SKM-1 treated with dmso at 0.1 percent for 144 hours (cell line): ENCODE measurements around the gene PHF2.

Experiments used
- DNase-seq: peaks from one replicate; lab custom pipeline; 2025; ENCODE audit not compliant: unreplicated experiment; lab: John Stamatoyannopoulos, UW

The PHF2 gene

GRCh38 chr9:93693129-93693528, 116.7 kb downstream of the PHF2 start:
- DNase-seq: no peak

GRCh38 chr9:93697352-93698139, 121.2 kb downstream of the PHF2 start:
- DNase-seq: no peak

DNA sequence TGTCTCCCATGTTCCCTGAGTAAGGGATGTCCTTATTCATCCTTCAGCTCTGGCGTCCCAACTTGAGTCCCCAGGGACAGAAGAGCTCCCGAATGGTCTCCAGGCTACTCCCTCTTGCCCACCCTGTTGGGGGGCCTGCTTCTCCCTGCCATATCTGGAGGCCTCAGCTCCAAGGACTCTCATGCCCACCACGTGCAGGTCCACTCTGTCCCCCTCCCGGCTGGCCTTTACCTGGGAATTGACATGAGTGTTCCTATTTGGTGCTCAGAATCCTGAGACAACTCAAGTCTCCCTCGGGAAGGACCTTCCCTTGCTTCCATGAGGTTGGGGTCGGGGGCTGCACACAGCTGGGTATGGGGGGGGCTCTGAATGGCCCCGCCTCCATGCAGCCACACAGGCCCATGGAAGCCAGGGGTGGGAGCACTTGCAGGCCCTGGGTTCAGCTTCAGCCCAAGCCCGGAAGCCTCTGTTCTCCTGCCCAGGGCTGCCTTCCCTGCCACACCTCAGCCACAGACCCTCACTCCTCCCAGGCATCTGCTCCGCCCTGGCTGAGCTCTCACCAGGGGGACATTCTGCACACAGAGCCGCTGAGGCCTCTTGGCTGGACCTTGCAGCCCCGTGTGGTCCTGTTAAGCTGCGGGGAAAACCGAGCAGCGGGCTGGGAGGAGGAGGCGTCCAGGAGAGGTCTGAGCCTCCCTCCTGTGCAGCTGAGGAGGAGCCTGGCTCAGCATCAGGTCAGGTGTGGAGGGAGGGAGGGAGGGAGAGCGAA, 121.9 kb downstream of the PHF2 start:
- no peak for DNase-seq

DNA sequence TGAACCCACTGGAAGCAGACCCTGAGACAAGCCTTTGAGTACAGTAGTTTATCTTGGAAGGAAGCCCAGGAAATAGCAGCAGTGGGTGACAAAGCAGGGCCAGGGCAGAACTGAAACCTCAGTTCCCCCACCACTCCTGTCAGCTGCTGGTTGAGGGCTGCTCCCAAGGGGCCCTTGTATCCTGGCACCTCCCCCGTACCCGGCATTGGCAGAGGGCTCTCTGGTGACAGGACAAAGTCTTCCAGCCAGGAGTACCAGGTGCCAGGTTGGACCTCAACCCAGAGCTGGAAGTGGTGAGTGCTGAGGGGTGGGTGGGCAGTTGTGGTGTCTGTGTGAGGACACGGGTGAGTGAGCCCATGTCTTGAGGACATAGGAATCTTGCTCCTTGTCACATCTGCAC, 123.3 kb downstream of the PHF2 start:
- DNase-seq: no peak

DNA sequence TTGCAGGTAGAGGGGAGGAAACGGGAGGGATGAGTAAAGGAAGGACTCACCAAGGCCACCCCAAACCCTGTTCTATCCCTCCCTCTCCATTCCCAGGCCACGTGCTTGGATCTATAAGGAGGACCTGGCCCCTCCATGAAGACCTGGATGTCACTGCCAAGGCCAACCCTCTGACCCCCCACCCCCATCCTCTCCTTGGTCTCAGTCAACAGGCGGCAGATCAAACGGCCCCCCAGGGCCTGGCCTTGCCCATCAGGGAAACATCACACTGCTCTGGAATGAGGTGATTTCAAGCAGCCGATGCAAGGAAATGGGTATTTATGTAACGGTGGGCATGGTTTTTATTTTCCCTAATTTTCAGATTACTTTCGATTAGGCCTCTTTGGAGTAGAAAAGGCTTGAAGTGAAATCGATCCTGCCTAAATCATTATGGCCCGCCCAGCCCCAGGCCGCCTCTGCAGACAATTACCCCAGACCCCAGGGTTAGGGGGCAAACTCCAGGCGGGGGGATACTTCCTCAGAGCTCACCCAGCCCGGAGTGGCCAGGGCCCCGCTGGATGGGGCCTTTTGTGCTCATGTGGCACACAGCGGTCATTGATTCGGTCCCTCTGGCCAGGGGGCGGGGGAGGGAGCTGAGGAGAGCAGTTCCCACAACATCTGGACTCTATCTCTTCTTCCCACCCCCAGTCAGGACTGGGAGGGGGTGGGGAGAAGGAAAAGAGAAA, 125.3 kb downstream of the PHF2 start:
- no peak for DNase-seq

DNA sequence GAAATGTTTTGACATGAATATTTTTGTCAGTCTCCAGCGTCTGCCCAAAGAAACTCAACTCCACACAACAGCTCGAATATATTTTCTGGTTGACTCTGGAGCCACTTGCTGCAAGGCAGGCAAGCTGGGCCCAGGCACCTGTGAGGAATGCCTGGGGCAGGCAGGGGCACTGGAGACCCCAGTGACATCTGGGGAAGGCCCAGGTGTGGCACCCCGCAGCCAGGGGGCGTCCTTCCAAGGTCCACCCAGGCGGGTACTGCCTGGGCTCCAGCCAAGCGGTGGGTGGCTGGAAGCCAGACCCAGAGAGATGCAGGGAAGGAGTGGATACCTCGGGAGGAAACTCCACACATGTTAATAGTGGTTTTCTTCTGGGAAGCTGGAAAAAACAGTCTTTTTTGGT, 125.9 kb downstream of the PHF2 start:
- no peak for DNase-seq

GRCh38 chr9:93708289-93708986, 132.1 kb downstream of the PHF2 start:
- DNase-seq: no peak

DNA sequence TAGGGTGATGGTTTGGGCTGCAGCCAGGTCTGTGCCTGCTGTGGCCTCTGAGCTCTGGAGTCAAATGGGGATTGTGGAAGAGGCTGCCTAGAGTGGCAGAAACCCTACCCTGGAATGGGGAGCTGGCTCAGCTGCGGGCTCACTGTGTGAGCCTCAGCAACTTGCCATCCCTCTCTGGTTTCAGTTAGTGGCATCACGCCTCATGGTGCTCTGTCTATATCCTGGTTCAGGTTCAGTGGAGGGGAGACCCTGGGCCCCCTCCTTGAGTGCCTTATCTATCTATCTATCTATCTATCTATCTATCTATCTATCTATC, 132.6 kb downstream of the PHF2 start:
- no peak for DNase-seq

- DNase-seq: no peak
These were observed 133.4 kb downstream of the PHF2 start for GRCh38 chr9:93709600-93710369.

DNA sequence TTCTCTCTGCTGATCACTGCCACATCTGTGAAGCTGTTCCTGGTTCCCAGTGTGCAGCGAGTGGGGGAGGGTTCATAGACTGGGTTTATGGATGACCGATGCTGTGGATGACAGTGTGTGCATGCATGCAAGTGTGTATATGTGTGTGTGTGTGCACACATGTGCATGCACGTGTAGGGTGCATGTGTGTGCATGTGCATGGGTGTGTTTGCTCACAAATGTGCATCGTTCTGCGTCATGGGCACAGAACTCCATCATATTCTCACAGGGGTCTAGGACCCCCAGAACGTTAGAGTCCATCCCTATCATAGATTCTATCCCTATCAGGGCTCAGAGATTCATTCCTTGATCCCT, 134.0 kb downstream of the PHF2 start:
- no peak for DNase-seq

DNA sequence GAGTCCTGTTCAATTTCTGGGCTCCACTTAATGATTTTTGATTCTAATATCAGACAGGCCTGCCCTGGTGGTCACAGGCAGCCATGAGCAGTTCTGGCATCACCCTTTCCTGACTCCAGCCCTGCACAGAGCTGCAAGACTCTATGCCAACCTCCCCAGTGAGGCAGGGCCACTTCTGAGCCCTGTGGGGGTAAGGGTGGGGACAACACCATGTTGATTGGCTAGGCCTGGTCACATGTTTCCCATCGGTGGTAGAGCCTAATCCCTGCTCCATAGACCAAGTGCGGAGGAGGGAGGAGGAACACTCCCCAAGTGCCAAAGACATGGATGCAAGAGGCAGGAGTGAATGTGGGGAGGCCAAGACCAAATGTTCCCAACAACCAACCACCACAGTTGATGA, 134.6 kb downstream of the PHF2 start:
- no peak for DNase-seq

DNA sequence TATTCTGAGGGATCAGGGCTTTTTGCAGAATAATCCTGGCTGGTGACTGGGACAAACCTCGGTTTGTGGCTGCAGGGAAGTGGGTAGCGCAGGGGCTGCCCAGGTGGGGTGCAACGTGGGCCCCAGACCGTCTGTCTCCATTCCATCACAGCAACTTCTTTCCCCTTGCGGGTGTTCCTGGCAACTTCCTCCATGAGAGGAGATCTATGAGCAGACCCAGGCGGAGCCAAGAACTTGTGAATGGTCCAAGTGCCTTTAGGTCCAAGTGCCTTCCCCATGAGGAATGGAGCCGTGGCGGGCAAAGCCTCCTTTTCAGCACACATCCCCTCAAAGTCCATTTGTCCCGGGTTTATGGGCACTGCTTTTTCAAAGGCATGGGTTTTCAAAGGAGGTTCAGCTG, 136.5 kb downstream of the PHF2 start:
- no peak for DNase-seq

GRCh38 chr9:93713716-93714115, 137.3 kb downstream of the PHF2 start:
- no peak for DNase-seq

- no peak for DNase-seq
These were observed 145.1 kb downstream of the PHF2 start for GRCh38 chr9:93721417-93721965.

DNA sequence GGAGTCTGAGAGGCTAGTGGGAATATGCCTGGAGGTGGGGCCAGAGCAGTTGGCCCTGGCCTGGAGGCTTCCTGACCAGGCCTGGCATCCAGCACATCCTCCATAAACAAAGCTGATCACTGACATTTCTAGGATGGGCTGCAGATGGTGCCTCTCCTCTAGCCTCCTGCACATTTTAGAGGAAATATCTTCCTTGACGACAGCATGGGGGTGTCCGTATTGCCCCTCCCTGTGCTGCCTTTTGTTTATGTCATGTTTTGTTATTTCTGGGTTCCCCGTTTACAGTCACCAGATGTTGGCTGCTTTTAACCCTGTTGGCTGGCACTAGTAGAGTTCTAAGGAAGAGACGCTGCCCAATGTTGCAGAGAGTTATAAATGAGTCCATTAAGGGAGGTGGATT, 148.5 kb downstream of the PHF2 start:
- DNase-seq: no peak

- no peak for DNase-seq
These were observed 149.0 kb downstream of the PHF2 start for GRCh38 chr9:93725382-93725781.

DNA sequence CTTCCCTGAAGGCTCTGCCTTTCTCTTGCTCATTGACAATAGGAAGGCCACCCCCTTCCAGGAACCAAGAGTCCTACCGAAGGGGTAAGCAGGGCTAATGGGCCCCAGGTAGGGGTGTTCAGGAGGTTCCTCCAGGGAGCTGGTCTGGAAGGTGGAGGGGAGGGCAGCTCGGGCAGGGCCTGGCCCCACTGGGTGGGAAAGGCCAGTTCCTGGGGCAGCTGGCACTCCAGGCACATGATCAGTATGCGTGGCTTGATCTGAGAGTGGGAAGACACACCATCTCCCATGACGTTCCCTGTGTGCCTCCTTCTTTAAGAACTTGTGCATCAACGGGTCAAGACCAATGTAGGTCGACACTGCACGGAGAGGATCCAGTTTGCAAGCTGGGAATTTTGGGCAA, 149.8 kb downstream of the PHF2 start:
- DNase-seq: no peak
